Stimulated activated CD8-positive, alpha-beta memory T cell treated with anti-CD3 and anti-CD28 coated beads, Interleukin-15, amount 100 ng/mL, for 24 hours (primary cell): ENCODE measurements around the gene RAD51AP1.

ENCODE experiments used
- DNase-seq: peaks from one replicate; pipeline ENCODE4 v3.0.0-alpha.2; 2020; ENCODE audit warnings: low read depth

The RAD51AP1 gene

GRCh38 chr12:4545195-4545594, 6.5 kb downstream of the RAD51AP1 start:
- no peak for DNase-seq

GRCh38 chr12:4552191-4552590, 13.5 kb downstream of the RAD51AP1 start:
- no peak for DNase-seq

- no peak for DNase-seq
These were observed 15.3 kb downstream of the RAD51AP1 start for GRCh38 chr12:4553943-4554342.

- no peak for DNase-seq
These were observed 17.1 kb downstream of the RAD51AP1 start for GRCh38 chr12:4555804-4556203.

GRCh38 chr12:4556735-4557530, 18.2 kb downstream of the RAD51AP1 start:
- no peak for DNase-seq

DNA sequence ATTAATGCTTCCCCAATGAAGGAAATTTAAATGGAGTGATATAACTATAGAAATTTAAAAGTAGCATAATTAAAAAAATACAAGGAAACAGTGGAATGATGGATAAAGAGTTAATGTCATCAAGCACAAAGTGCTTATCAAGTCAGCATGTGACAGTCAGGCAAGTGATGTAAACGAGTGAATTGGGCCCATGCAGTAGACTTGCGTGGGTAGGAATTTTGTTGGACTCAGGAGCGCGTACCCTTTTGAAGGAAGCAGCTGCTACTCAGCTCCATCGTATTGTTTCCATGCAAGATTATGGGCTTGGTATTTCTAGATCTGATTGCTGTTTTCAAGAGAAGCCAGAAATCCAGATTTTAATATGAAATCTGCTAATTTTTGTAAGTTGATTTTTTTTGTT, 18.9 kb downstream of the RAD51AP1 start:
- no peak for DNase-seq

GRCh38 chr12:4558171-4558570, 19.5 kb downstream of the RAD51AP1 start:
- no peak for DNase-seq

- DNase-seq: no peak
These were observed 23.5 kb downstream of the RAD51AP1 start, which contains the start of gene DYRK4 for GRCh38 chr12:4562034-4562657. TSS of gene DYRK4 (plus strand) at chr12:4562208. CDS start at chr12:4562246, 38 bp downstream.

GRCh38 chr12:4563336-4563735, 24.6 kb downstream of the RAD51AP1 start:
- no peak for DNase-seq

- no peak for DNase-seq
These were observed 26.1 kb downstream of the RAD51AP1 start for GRCh38 chr12:4564818-4565217.

GRCh38 chr12:4566474-4566873, 27.8 kb downstream of the RAD51AP1 start:
- no peak for DNase-seq

DNA sequence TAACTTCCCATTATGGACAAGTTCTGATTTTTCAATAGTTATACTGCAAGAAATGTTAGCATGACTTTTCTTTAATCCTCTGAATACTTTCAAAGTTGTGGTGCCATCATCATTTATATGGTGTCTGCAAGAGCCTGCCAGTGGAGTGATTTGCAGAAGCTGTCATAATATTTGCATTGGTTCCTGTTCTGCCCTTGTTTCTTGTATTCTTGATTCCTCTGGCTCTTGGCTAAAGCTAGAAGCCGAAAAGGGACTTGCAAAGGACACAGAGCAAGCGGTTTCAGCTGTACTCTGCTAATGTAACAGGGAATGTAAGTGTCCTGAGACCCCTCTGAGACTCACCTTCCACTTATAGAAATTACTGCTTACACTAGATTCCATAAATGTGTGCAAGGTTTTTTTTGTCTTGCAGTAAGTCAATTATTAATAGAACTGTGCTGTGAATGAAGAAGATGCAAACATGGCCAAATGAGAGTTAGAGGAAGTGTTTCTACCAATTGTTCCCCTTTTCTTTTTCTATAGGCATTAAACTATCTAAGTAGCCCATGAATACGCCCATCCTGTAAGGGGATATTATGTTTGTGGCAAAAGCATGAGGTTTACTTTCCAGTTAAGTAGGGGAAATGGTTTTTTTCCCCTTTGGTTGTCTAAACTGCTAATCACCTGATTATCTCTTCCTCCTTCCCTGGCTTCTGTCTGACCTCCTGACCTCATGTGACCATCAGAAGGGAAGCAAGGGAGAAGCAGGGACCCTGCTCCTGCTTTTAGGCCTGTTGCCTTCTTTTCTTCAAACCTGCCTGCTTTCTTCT, 28.6 kb downstream of the RAD51AP1 start:
- no peak for DNase-seq

DNA sequence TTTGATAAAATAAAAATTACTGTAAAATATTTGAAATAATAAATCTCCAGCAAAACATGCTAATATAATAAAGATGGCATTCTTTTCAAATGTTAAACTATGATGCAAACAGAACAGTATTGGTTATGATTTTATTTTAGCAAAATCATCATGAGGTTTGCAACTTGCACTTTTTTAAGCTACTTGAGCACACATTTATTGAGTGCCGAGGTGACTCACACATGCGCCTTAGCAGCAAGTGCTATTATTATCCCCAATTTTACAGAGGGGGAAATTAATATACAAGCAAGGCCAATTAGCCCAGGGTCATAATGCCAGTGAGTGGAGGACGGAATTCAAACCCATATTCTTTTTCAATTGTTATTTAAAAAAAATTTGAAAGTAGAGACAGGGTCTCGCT, 30.6 kb downstream of the RAD51AP1 start:
- no peak for DNase-seq

GRCh38 chr12:4572680-4573079, 34.0 kb downstream of the RAD51AP1 start:
- DNase-seq: no peak

DNA sequence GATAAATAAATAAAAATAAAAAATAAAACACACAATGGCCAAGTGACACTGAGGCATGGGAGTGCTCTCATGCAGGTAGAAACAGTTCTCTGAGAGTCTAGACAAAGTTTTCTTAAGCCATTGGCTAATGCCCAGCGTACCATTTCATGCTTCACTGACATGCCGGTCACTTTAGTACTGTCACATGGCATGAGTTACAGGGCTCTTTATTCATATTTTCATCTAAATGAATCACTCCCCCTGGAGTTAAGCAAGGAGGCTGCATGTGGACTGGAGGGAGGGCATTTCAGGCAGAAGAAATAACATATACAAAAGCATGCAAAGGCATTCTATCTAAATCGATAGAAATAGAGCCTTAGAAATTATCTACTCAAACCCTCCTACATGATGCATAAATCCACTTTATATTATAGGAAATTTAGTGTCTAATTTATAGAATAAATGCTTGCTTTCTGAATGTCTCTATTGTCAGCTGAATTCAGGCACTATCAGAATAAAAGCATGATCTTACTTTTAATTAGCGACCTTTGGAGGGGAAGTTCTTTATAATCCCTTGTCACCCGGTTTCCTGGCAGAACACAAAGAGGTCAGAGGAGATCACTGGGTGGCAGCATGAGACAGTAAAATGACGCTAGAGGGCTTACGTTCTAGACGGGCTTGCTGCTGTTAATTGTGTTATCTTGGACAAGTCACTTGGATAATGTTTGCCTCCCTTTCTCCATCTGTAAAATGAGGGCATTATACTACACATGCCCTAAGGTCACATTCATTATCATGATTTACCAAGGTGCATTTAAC, 40.8 kb downstream of the RAD51AP1 start:
- DNase-seq: no peak

DNA sequence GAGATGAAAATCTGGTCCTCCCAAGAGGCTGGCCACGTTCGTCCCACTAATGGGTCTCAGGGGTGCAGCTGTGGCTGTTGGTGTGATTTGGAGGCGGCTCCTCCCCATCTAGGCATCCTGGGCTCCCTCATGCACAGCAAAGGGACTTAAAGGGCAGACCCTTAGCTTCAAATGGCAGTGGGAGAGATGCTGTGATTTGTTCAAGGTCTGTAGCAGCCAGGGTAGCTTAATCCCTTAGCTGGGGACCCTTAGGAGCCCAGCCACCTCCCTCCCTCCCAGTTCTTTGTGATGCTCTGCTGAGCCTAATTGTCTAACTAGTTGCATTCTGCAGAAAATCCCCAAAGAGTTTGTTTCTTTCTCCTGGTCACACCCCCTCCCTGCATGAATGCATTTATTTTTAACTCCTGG, 41.6 kb downstream of the RAD51AP1 start:
- no peak for DNase-seq

GRCh38 chr12:4584281-4584680, 45.6 kb downstream of the RAD51AP1 start:
- no peak for DNase-seq

GRCh38 chr12:4584896-4585295, 46.2 kb downstream of the RAD51AP1 start:
- no peak for DNase-seq

- no peak for DNase-seq
These were observed 47.8 kb downstream of the RAD51AP1 start for GRCh38 chr12:4586500-4586899.

- no peak for DNase-seq
These were observed 48.4 kb downstream of the RAD51AP1 start for GRCh38 chr12:4587108-4587507.

GRCh38 chr12:4588916-4589315, 50.2 kb downstream of the RAD51AP1 start:
- no peak for DNase-seq

DNA sequence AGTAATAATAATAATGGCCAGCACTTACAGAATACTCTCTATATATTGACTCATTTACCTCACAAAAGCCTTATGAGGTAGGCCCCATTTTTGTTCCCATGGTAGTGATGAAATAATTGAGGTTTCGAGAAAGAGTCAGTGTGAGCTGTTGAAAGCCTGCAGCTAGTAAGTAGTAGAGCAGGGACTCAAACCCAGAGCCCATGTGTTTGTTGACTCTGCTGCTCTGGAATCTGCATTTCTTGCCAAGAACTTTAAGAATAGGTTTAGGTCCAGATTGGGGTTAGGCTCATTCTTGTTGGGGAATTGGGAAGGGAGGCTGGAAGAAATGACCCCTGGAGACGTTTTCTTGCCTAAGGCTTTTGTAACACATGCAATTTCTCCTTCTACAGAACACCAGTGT, 51.3 kb downstream of the RAD51AP1 start:
- DNase-seq: no peak
